ENCODE results near the gene NIPBL. TPM values are rescaled to one million over a fixed set of nuclear protein-coding genes. Genes with fewer than 3 reads are reported as not detected.

The NIPBL gene
- total RNA-seq, 4 donors from 2014 or later, result 26.7 to 73.8 (median 64.4) TPM

GRCh38 chr5:36932699-36933098, 56.1 kb downstream of the NIPBL start:
- no peaks in the 10 kb centered on the region for H3K36me3 ChIP-seq
- no peaks in the 10 kb centered on the region for H3K27me3 ChIP-seq
- in situ Hi-C loops (cut with MboI; ENCODE audit: low pct_ligation_motif_present in 1 of 4, low pct_unique_long_range_greater_than_20kb in 1 of 4, low sequenced_read_pairs in 3 of 4) (no loop called here), intact Hi-C loops (cut with DNase I; ENCODE audit: low total_unique reads) (no loop called here)
- DNase-seq, result no peak
- no peaks in the 10 kb centered on the region for H3K9me3 ChIP-seq
- H3K4me3 ChIP-seq, result no peak overlapping the region
- no peak overlapping the region for H3K27ac ChIP-seq
- WGBS, 2 donors (ENCODE audit: low coverage in 1 of 2), result 100% methylated on average over 1 of the region's 1 CpG
- TF ChIP-seq CTCF (IDR thresholded peaks at IDR 0.05) (no peak), POLR2AphosphoS5 (IDR thresholded peaks at IDR 0.05) (no peak), EP300 (IDR thresholded peaks at IDR 0.05; ENCODE audit: low read depth) (no peak), POLR2A (IDR thresholded peaks at IDR 0.05) (no peak)
- peaks cover 0 to 49% (median 17%) of the 10 kb centered on the region in 4 donors for H3K4me1 ChIP-seq

- intact Hi-C loops (cut with DNase I; ENCODE audit: low total_unique reads) (no loop called here), in situ Hi-C loops (cut with MboI; ENCODE audit: low pct_ligation_motif_present in 1 of 4, low pct_unique_long_range_greater_than_20kb in 1 of 4, low sequenced_read_pairs in 3 of 4) (no loop called here)
- Histone ChIP-seq H3K27me3 (no peaks in the 10 kb centered on the region), H3K27ac (no peak overlapping the region), H3K36me3 (no peaks in the 10 kb centered on the region), H3K9me3 (no peaks in the 10 kb centered on the region), H3K4me3 (no peak overlapping the region), H3K4me1 (peaks cover 0 to 36% (median 7%) of the 10 kb centered on the region in 4 donors)
- DNase-seq, result no peak
- TF ChIP-seq EP300 (IDR thresholded peaks at IDR 0.05; ENCODE audit: low read depth) (no peak), POLR2A (IDR thresholded peaks at IDR 0.05) (no peak), POLR2AphosphoS5 (IDR thresholded peaks at IDR 0.05) (no peak), CTCF (IDR thresholded peaks at IDR 0.05) (no peak)
- 93 to 100% methylated on average over 1 to 3 of the region's 3 CpGs for WGBS, 2 donors (ENCODE audit: low coverage in 1 of 2)
Measured at GRCh38 chr5:36934740-36935356, 58.3 kb downstream of the NIPBL start.

GRCh38 chr5:36935805-36936204, 59.2 kb downstream of the NIPBL start:
- in situ Hi-C loops (cut with MboI; ENCODE audit: low pct_ligation_motif_present in 1 of 4, low pct_unique_long_range_greater_than_20kb in 1 of 4, low sequenced_read_pairs in 3 of 4), result no loop called here
- Histone ChIP-seq H3K27me3 (no peaks in the 10 kb centered on the region), H3K36me3 (no peaks in the 10 kb centered on the region), H3K4me1 (peaks cover 3 to 40% (median 14%) of the 10 kb centered on the region in 4 donors), H3K9me3 (no peaks in the 10 kb centered on the region), H3K4me3 (no peak overlapping the region), H3K27ac (no peak overlapping the region)
- WGBS, 2 donors (ENCODE audit: low coverage in 1 of 2), result 83 to 97% methylated on average over 1 of the region's 1 CpG
- DNase-seq, result no peak
- TF ChIP-seq CTCF (IDR thresholded peaks at IDR 0.05) (no peak), POLR2AphosphoS5 (IDR thresholded peaks at IDR 0.05) (no peak), POLR2A (IDR thresholded peaks at IDR 0.05) (no peak), EP300 (IDR thresholded peaks at IDR 0.05; ENCODE audit: low read depth) (no peak)
- intact Hi-C loops (cut with DNase I; ENCODE audit: low total_unique reads), result no loop called here

- peaks cover 3 to 37% (median 16%) of the 10 kb centered on the region in 4 donors for H3K4me1 ChIP-seq
- H3K27me3 ChIP-seq, result no peaks in the 10 kb centered on the region
- intact Hi-C loops (cut with DNase I; ENCODE audit: low total_unique reads) (no loop called here), in situ Hi-C loops (cut with MboI; ENCODE audit: low pct_ligation_motif_present in 1 of 4, low pct_unique_long_range_greater_than_20kb in 1 of 4, low sequenced_read_pairs in 3 of 4) (no loop called here)
- no peak for TF ChIP-seq POLR2A (IDR thresholded peaks at IDR 0.05)
- no peak for TF ChIP-seq EP300 (IDR thresholded peaks at IDR 0.05; ENCODE audit: low read depth)
- no peak for TF ChIP-seq CTCF (IDR thresholded peaks at IDR 0.05)
- no peak for TF ChIP-seq POLR2AphosphoS5 (IDR thresholded peaks at IDR 0.05)
- H3K4me3 ChIP-seq, result no peak overlapping the region
- WGBS, 2 donors (ENCODE audit: low coverage in 1 of 2), result 64 to 77% methylated on average over 3 of the region's 3 CpGs
- H3K9me3 ChIP-seq, result no peaks in the 10 kb centered on the region
- no peak overlapping the region for H3K27ac ChIP-seq
- H3K36me3 ChIP-seq, result no peaks in the 10 kb centered on the region
- DNase-seq, result no peak
Measured at GRCh38 chr5:36936309-36936708, 59.7 kb downstream of the NIPBL start.

Data from transverse colon (tissue), 4 donors.